Upper lobe of right lung (tissue), 1 donor: ENCODE results near the gene DUSP16. TPM values are rescaled to one million over a fixed set of nuclear protein-coding genes. Genes with fewer than 3 reads are reported as not detected.

Experiments used
- ATAC-seq: fragments of 200-7000 bp; cut with Tn5 transposase; one replicate; pipeline ENCODE4 v1.9.1; 2020; ENCODE audit warnings: mild to moderate bottlenecking, moderate library complexity
- DNase-seq: peaks from one replicate; pipeline ENCODE4 v3.0.0-alpha.2; 2020
- H3K27ac ChIP-seq: fragments of 200-600 bp; one replicate; pipeline ENCODE4 v1.8.0; 2022
- H3K27me3 ChIP-seq: fragments of 200-600 bp; one replicate; pipeline ENCODE4 v1.8.0; 2022; ENCODE audit warnings: mild to moderate bottlenecking
- H3K36me3 ChIP-seq: fragments of 200-600 bp; one replicate; pipeline ENCODE4 v1.8.0; 2022
- H3K4me1 ChIP-seq: fragments of 200-600 bp; one replicate; pipeline ENCODE4 v1.8.0; 2022
- H3K4me3 ChIP-seq: fragments of 200-600 bp; one replicate; pipeline ENCODE4 v1.8.0; 2022; ENCODE audit warnings: mild to moderate bottlenecking
- H3K9me3 ChIP-seq: fragments of 200-600 bp; one replicate; pipeline ENCODE4 v1.8.0; 2022
- intact Hi-C: fragments of 100-400 bp; cut with DNase I; formaldehyde crosslinking; loops from one replicate; pipeline ENCODE4 v1.11.0; 2022
- total RNA-seq: library from RNA; stranded (reverse); fragmentation: NEBNext Ultra II Directional; extraction: Animal tissue kit (Norgen Biotek cat#: 25700); gene quantifications from one replicate; pipeline ENCODE4 v1.2.1, GENCODE V29; 2021
- TF ChIP-seq, protein P1 (sequence below): fragments of 200-600 bp; IDR thresholded peaks from one replicate; pipeline ENCODE4 v1.8.0; 2022; ENCODE audit warnings: antibody characterized with exemption
- donor health status: DM: no; HTN: yes; CAD: no; lungs with severe emphysema.

DUSP16 gene
- total RNA-seq, 1 donor from 2014 or later = 50.6 TPM

DNA sequence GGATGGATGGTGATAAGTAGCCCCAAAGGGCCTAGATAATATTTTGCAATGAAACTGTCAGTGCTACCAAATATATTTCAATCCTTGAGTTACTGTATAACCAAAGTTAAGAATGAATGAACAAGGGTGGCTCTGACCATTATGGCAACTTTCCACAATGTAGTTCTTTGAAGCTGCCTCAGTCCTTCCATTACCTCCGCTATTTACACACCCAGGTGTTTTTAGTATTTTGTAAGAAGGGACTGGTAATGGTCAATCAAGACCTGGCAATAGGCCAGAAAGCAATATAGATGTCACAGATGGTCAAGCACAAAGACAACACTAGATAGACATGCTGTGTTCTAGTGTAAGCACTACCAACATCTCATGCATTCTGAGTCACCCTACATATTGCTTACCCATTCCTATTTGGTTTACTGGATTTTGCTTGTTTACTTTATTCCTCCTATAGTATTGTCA, 16.3 kb downstream of the DUSP16 start:
- no peak for ATAC-seq
- H3K4me1 ChIP-seq = no peaks in the 10 kb centered on the region
- no peak for DNase-seq
- no peak overlapping the region for H3K4me3 ChIP-seq
- H3K27ac ChIP-seq = no peak overlapping the region
- intact Hi-C loops = no loop called here
- no peaks in the 10 kb centered on the region for H3K9me3 ChIP-seq
- no peaks in the 10 kb centered on the region for H3K36me3 ChIP-seq
- TF ChIP-seq, protein P1, sequence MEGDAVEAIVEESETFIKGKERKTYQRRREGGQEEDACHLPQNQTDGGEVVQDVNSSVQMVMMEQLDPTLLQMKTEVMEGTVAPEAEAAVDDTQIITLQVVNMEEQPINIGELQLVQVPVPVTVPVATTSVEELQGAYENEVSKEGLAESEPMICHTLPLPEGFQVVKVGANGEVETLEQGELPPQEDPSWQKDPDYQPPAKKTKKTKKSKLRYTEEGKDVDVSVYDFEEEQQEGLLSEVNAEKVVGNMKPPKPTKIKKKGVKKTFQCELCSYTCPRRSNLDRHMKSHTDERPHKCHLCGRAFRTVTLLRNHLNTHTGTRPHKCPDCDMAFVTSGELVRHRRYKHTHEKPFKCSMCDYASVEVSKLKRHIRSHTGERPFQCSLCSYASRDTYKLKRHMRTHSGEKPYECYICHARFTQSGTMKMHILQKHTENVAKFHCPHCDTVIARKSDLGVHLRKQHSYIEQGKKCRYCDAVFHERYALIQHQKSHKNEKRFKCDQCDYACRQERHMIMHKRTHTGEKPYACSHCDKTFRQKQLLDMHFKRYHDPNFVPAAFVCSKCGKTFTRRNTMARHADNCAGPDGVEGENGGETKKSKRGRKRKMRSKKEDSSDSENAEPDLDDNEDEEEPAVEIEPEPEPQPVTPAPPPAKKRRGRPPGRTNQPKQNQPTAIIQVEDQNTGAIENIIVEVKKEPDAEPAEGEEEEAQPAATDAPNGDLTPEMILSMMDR = no peak
- H3K27me3 ChIP-seq = no peaks in the 10 kb centered on the region

DNA sequence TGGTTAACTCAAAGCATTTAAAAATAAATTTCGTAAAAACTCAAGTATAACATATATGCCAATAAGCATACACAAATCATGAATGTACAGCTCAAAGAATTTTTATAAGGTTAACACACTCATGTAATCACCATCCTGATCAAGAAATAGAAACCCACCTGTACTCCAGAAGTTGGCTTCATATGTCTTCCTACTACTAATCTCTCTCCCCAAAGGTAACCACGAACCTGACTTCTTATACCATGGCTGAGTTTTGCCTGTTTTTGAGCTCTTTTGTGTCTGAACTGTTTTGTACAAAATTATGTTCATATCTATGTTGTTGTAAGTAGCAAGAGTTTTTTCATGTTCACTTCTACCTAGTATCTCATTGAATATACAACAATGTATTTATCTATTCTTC, 18.7 kb downstream of the DUSP16 start:
- ATAC-seq (no peak), DNase-seq (no peak)
- intact Hi-C loops = no loop called here
- H3K4me3 ChIP-seq = no peak overlapping the region
- H3K36me3 ChIP-seq = no peaks in the 10 kb centered on the region
- no peaks in the 10 kb centered on the region for H3K27me3 ChIP-seq
- no peak overlapping the region for H3K27ac ChIP-seq
- H3K9me3 ChIP-seq = no peaks in the 10 kb centered on the region
- TF ChIP-seq, protein P1 = no peak
- no peaks in the 10 kb centered on the region for H3K4me1 ChIP-seq

DNA sequence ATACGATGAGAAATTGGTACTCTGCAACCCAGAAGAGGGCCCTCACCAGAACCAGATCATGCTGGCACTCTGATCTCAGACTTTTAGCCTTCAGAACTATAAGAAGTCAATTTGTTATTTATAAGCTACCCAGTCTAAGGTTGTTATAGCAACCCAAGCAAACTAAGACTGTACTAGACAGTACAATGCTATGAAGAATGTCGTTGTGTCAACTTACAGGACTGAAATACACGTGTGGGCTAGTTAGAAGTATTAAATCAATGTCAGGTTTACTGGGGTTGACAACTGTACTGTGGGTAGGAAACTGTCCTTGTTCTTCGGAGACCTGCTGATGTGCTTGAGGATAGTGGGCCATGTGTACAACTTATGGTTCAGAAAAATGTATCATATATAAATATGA, 19.7 kb downstream of the DUSP16 start:
- H3K27ac ChIP-seq = no peak overlapping the region
- no peaks in the 10 kb centered on the region for H3K9me3 ChIP-seq
- no peaks in the 10 kb centered on the region for H3K27me3 ChIP-seq
- intact Hi-C loops = no loop called here
- ATAC-seq (no peak), DNase-seq (no peak)
- H3K4me3 ChIP-seq = no peak overlapping the region
- H3K4me1 ChIP-seq = no peaks in the 10 kb centered on the region
- no peaks in the 10 kb centered on the region for H3K36me3 ChIP-seq
- TF ChIP-seq, protein P1 = no peak

DNA sequence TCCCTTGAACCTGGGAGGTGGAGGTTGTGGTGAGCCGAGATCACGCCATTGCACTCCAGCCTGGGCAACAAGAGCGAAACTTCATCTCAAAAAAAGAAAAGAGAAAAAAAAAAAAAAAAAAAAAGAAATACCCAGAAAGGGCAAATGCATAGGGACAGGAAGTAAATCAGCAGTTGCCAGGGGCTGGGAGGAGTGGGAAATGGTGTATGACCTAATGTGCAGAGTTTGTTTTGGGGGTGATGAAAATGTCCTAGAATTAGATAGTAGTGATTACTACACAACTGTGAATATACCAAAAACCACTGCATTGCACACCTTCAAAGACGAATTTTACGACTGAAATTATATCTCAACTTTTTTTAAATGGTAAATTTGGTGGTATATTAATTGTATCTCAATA, 20.4 kb downstream of the DUSP16 start:
- ATAC-seq (no peak), DNase-seq (no peak)
- intact Hi-C loops = no loop called here
- Histone ChIP-seq H3K27ac (no peak overlapping the region), H3K4me3 (no peak overlapping the region), H3K27me3 (no peaks in the 10 kb centered on the region), H3K36me3 (no peaks in the 10 kb centered on the region), H3K9me3 (no peaks in the 10 kb centered on the region), H3K4me1 (no peaks in the 10 kb centered on the region)
- TF ChIP-seq, protein P1 = no peak

DNA sequence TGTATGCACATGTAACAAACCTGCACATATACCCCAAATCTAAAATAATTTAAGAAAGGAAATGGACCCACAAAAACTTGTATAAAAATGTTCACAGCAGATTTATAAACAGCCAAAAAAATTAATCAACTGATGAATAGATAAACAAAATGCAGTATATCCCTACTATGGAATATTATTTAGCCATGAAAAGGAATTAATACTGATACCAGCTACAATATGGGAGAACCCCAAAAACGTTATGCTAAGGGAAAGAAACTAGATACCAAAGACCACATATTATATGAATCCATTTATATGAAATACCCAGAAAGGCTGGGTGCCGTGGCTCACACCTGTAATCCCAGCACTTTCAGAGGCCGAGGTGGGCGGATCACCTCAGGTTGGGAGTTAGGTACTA, 20.9 kb downstream of the DUSP16 start:
- intact Hi-C loops = no loop called here
- no peak for DNase-seq
- no peak overlapping the region for H3K4me3 ChIP-seq
- TF ChIP-seq, protein P1 = no peak
- no peak for ATAC-seq
- H3K36me3 ChIP-seq = no peaks in the 10 kb centered on the region
- no peaks in the 10 kb centered on the region for H3K27me3 ChIP-seq
- H3K9me3 ChIP-seq = no peaks in the 10 kb centered on the region
- H3K27ac ChIP-seq = no peak overlapping the region
- H3K4me1 ChIP-seq = no peaks in the 10 kb centered on the region
